ENCODE data around the gene FANCF. TPM values are rescaled to one million over a fixed set of nuclear protein-coding genes. Genes with fewer than 3 reads are reported as not detected.

FANCF gene
- total RNA-seq = 26.6 TPM in 2 replicates
- 26.1 TPM for total RNA-seq (2013)
- 3.1 and 4.3 TPM in 2 replicates for polyA plus RNA-seq
- 16.1 and 19.8 TPM in 2 replicates for polyA minus RNA-seq

DNA sequence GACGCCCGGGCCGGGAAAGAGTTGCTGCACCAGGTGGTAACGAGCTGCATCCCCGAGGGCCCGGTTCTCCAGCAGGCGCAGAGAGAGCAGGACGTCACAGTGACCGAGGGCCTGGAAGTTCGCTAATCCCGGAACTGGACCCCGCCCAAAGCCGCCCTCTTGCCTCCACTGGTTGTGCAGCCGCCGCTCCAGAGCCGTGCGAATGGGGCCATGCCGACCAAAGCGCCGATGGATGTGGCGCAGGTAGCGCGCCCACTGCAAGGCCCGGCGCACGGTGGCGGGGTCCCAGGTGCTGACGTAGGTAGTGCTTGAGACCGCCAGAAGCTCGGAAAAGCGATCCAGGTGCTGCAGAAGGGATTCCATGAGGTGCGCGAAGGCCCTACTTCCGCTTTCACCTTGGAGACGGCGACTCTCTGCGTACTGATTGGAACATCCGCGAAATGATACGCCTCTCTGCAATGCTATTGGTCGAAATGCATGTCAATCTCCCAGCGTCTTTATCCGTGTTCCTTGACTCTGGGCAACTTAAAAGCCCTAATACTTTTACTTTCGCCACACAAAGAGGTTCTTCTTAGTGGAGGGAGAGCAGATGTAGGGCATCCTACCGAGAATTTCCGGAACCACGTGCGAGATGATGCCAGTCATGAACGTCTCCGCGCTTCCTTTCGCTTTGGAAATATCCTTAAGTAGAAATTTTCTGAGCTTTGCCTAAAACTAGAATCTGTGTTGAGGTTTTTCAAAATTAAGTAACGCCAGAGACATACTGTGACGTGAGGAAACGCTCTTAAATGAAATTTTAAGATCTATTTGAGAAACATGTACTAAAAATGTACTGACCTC, at the start of gene FANCF:
TSS of gene FANCF (minus strand) at position 376 of the 840 bp plus-strand sequence. CDS start at position 363, 13 bp downstream.
- H3K79me2 ChIP-seq (ENCODE audit: control insufficient read depth, insufficient read depth, low read length) = peaks cover 37% of the 10 kb centered on the region
- peaks cover 2 to 6% of the 10 kb centered on the region in 2 experiments for H3K36me3 ChIP-seq (replicated peaks in 1 of 2; ENCODE audit: control extremely low read depth in 1 of 2, control insufficient read depth in 1 of 2, extremely low read depth in 1 of 2, insufficient read depth in 2 of 2, low read length in 1 of 2)
- H3K9me3 ChIP-seq (ENCODE audit: control extremely low read depth in 1 of 3, control insufficient read depth in 2 of 3, insufficient read depth in 1 of 3, low read length in 2 of 3) = no peaks in the 10 kb centered on the region
- Mint-ChIP-seq H3K9me3 (ENCODE audit: insufficient read depth) (no peaks in the 10 kb centered on the region), H3K4me3 (peak within 1 kb of the TSS; percentile 99), H3K27ac (peak within 1 kb of the TSS; percentile 99), H3K4me1 (peaks cover 42% of the 10 kb centered on the region), H3K27me3 (no peaks in the 10 kb centered on the region)
- ChIA-PET CTCF (interaction anchor here (0.8 to 1.5 kb wide), 3 partner anchors 9 to 204 kb away, joined by 3 to 7 read pairs (median 3); partner anchors contain the start of gene SVIP), POLR2A (no interaction called here)
- peak within 1 kb of the TSS; percentile 99 for H2AFZ ChIP-seq (ENCODE audit: insufficient read depth, low read depth, low read length, poor library complexity, severe bottlenecking)
- H4K20me1 ChIP-seq (ENCODE audit: control insufficient read depth, insufficient read depth, low read length, poor library complexity, severe bottlenecking) = no peaks in the 10 kb centered on the region
- peak; percentile 92 for ATAC-seq (ENCODE audit: low read depth)
- intact Hi-C loops (cut with micrococcal nuclease) = loop anchor here (1.0 kb wide), 1 partner anchor 204 kb away; the partner anchor contains the start of gene SVIP
- TF ChIP-seq EZH2 (IDR thresholded peaks at IDR 0.05; ENCODE audit: borderline replicate concordance, insufficient read depth, low read depth, low read length, poor library complexity, severe bottlenecking) = no peak
- DNase-seq = peak; percentile 100
- H3K27me3 ChIP-seq (replicated peaks in 1 of 4; ENCODE audit: control extremely low read depth in 1 of 4, control insufficient read depth in 3 of 4, insufficient read depth in 4 of 4, low read length in 3 of 4) = no peaks in the 10 kb centered on the region
- H3K9ac ChIP-seq (ENCODE audit: low read length) = peak within 1 kb of the TSS; percentile 93
- peak within 1 kb of the TSS; percentile 78 for H3K4me2 ChIP-seq (replicated peaks; ENCODE audit: low read depth, low read length, poor library complexity, severe bottlenecking)
- peak within 1 kb of the TSS; percentile 86 to 92 for H3K27ac ChIP-seq (ENCODE audit: low read length in 2 of 2)
- H3K4me1 ChIP-seq (ENCODE audit: control insufficient read depth in 2 of 2, insufficient read depth in 2 of 2, low read length in 2 of 2) = peaks cover 27% of the 10 kb centered on the region in 2 donors
- under 1% methylated on average over 49 of the region's 55 CpGs for WGBS (ENCODE audit: insufficient coverage)
- peak within 1 kb of the TSS; percentile 78 to 99 (median 92) for H3K4me3 ChIP-seq (ENCODE audit: control extremely low read depth in 1 of 5, extremely low read depth in 1 of 5, insufficient read depth in 1 of 5, low read depth in 2 of 5, low read length in 4 of 5)

DNA sequence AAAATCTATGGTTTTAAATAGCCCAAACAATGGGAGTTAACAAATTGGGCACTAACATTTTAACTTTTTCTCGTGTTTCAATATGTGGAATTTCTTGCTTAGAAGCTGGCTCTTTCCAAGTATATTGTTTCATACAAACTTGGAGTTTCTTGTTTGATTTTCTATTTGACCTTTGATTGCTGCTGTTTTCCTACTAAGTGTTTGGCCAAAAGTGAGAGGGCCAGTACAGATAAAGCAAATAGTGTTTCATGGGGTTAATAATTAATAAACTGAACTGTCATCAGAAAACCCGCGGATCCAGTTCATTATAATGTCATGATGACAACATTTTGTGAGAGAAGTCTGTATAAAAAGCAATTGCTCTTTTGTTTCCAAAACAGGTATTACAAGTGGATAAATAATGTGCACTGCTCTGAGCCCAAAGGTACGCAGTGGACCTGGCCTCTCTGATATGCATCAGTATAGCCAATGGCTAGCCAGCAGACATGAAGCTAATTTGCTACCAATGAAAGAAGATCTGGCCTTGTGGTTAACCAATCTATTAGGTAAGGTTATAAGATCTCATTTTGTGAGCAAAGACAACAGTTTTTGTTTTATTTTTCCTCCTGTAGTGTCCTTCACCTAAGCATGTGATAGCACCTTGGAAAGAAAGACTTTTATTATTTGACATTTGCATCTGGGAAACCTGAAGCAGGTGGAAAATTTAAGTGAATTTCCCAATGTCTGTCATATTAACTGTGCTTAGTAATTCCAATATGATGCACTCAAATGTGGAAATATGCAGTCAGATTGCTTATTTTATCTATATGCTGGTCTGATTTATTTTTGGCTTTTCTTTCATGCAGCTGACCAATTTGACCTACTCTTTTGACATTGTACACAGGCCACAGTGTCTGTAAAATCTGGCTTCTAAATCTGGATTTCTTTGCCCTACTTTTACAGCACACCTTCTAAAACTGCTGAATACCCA, 49.1 kb upstream of the FANCF start:
- DNase-seq = no peak
- no peaks in the 10 kb centered on the region for H4K20me1 ChIP-seq (ENCODE audit: control insufficient read depth, insufficient read depth, low read length, poor library complexity, severe bottlenecking)
- Mint-ChIP-seq H3K4me1 (no peaks in the 10 kb centered on the region), H3K27ac (no peak overlapping the region), H3K4me3 (no peak overlapping the region), H3K9me3 (ENCODE audit: insufficient read depth) (no peaks in the 10 kb centered on the region), H3K27me3 (peaks cover 33% of the 10 kb centered on the region)
- no peak overlapping the region for H3K27ac ChIP-seq (ENCODE audit: low read length in 2 of 2)
- no peak overlapping the region for H2AFZ ChIP-seq (ENCODE audit: insufficient read depth, low read depth, low read length, poor library complexity, severe bottlenecking)
- peaks cover 0 to 11% (median 0%) of the 10 kb centered on the region in 4 experiments for H3K27me3 ChIP-seq (replicated peaks in 1 of 4; ENCODE audit: control extremely low read depth in 1 of 4, control insufficient read depth in 3 of 4, insufficient read depth in 4 of 4, low read length in 3 of 4)
- no peak overlapping the region for H3K4me2 ChIP-seq (replicated peaks; ENCODE audit: low read depth, low read length, poor library complexity, severe bottlenecking)
- no peak for ATAC-seq (ENCODE audit: low read depth)
- no peaks in the 10 kb centered on the region for H3K36me3 ChIP-seq (replicated peaks in 1 of 2; ENCODE audit: control extremely low read depth in 1 of 2, control insufficient read depth in 1 of 2, extremely low read depth in 1 of 2, insufficient read depth in 2 of 2, low read length in 1 of 2)
- POLR2A ChIA-PET = no interaction called here
- H3K79me2 ChIP-seq (ENCODE audit: control insufficient read depth, insufficient read depth, low read length) = no peaks in the 10 kb centered on the region
- no peaks in the 10 kb centered on the region for H3K4me1 ChIP-seq (ENCODE audit: control insufficient read depth in 2 of 2, insufficient read depth in 2 of 2, low read length in 2 of 2)
- H3K4me3 ChIP-seq (ENCODE audit: control extremely low read depth in 1 of 5, extremely low read depth in 1 of 5, insufficient read depth in 1 of 5, low read depth in 2 of 5, low read length in 4 of 5) = no peak overlapping the region
- H3K9ac ChIP-seq (ENCODE audit: low read length) = no peak overlapping the region
- H3K9me3 ChIP-seq (ENCODE audit: control extremely low read depth in 1 of 3, control insufficient read depth in 2 of 3, insufficient read depth in 1 of 3, low read length in 2 of 3) = no peaks in the 10 kb centered on the region
- no peak for TF ChIP-seq EZH2 (IDR thresholded peaks at IDR 0.05; ENCODE audit: borderline replicate concordance, insufficient read depth, low read depth, low read length, poor library complexity, severe bottlenecking)
- no peak for TF ChIP-seq CTCF (IDR thresholded peaks at IDR 0.05)
- intact Hi-C loops (cut with micrococcal nuclease) = no loop called here
- WGBS (ENCODE audit: insufficient coverage) = 94% methylated on average over 3 of the region's 4 CpGs
- CTCF ChIA-PET = no interaction called here

Data from B cell (primary cell).